GM19043 (cell line): ENCODE data around the gene GPC1.

Source experiments
- ATAC-seq: cut with Tn5 transposase; IDR thresholded peaks from one replicate; pipeline ENCODE4 v1.9.1; 2021; ENCODE audit warnings: low read depth; ENCODE audit not compliant: unreplicated experiment

The GPC1 gene

GRCh38 chr2:240396623-240397541, 38.6 kb upstream of the GPC1 start:
- ATAC-seq: no peak

GRCh38 chr2:240397542-240397916, 37.9 kb upstream of the GPC1 start:
- ATAC-seq: no peak

GRCh38 chr2:240397924-240398645, 37.4 kb upstream of the GPC1 start:
- no peak for ATAC-seq

GRCh38 chr2:240398661-240399267, 36.7 kb upstream of the GPC1 start:
- ATAC-seq: no peak

GRCh38 chr2:240399419-240400324, 35.8 kb upstream of the GPC1 start:
- ATAC-seq: no peak

GRCh38 chr2:240400371-240401161, 34.9 kb upstream of the GPC1 start:
- no peak for ATAC-seq

GRCh38 chr2:240401308-240401707, 34.2 kb upstream of the GPC1 start:
- no peak for ATAC-seq

GRCh38 chr2:240401781-240402551, 33.5 kb upstream of the GPC1 start:
- ATAC-seq: no peak

GRCh38 chr2:240402566-240403272, 32.7 kb upstream of the GPC1 start:
- no peak for ATAC-seq

GRCh38 chr2:240403396-240404104, 31.9 kb upstream of the GPC1 start:
- ATAC-seq: no peak

- ATAC-seq: no peak
Observed at GRCh38 chr2:240404174-240404852, 31.1 kb upstream of the GPC1 start.

- ATAC-seq: no peak
Observed at GRCh38 chr2:240405133-240405532, 30.3 kb upstream of the GPC1 start.

GRCh38 chr2:240405684-240406313, 29.7 kb upstream of the GPC1 start:
- ATAC-seq: no peak

- ATAC-seq: no peak
Observed at GRCh38 chr2:240407090-240407489, 28.4 kb upstream of the GPC1 start.

- no peak for ATAC-seq
Observed at GRCh38 chr2:240410004-240410403, 25.5 kb upstream of the GPC1 start.

- no peak for ATAC-seq
Observed at GRCh38 chr2:240410808-240411207, 24.7 kb upstream of the GPC1 start.
